ENCODE results near the gene PIWIL1. TPM values are rescaled to one million over a fixed set of nuclear protein-coding genes. Genes with fewer than 3 reads are reported as not detected.

PIWIL1 gene
- total and polyA plus RNA-seq, 2 of the 4 experiments (the other 2 are of a cell fraction) = not detected

GRCh38 chr12:130335517-130336392 is 1.9 kb upstream of the PIWIL1 start (continued):
- no peak for TF ChIP-seq CHD1 (IDR thresholded peaks at IDR 0.05; ENCODE audit: low read depth, low read length)

- TF ChIP-seq NFE2L2 (IDR thresholded peaks at IDR 0.05; ENCODE audit: low read depth, low read length) (no peak), CEBPB (IDR thresholded peaks at IDR 0.05; ENCODE audit: low read depth, low read length) (no peak), SMC3 (IDR thresholded peaks at IDR 0.05; ENCODE audit: low read depth, low read length) (no peak)
- DNase-seq = no peak
- H3K56ac ChIP-seq (ENCODE audit: extremely low read depth, insufficient read depth, low read length) = no peak overlapping the region
- no peak overlapping the region for H2BK20ac ChIP-seq (ENCODE audit: low read depth, low read length)
- H2AK5ac ChIP-seq (ENCODE audit: low read depth, low read length) = no peak overlapping the region
- H3K4ac ChIP-seq (ENCODE audit: low read depth, low read length) = no peak overlapping the region
- H2AFZ ChIP-seq (replicated peaks; ENCODE audit: low read length, poor library complexity) = no peak overlapping the region
- H3K79me1 ChIP-seq (ENCODE audit: low read depth in 1 of 2, low read length in 2 of 2) = no peaks in the 10 kb centered on the region
- CTCF ChIA-PET = no interaction called here
- no peaks in the 10 kb centered on the region for H4K20me1 ChIP-seq (ENCODE audit: insufficient read depth, low read length)
- intact Hi-C loops (cut with micrococcal nuclease) = no loop called here
- BruUV-seq (replicated peaks) = no TSS peak
- H2AK9ac ChIP-seq (replicated peaks; ENCODE audit: low read depth, low read length, poor library complexity) = no peak overlapping the region
- dilution Hi-C loops (cut with HindIII; ENCODE audit: low sequenced_read_pairs, unreplicated experiment) = no loop called here
- H3K36me3 ChIP-seq (ENCODE audit: control insufficient read depth, insufficient read depth, low read length) = no peaks in the 10 kb centered on the region
- no peak overlapping the region for H2BK120ac ChIP-seq (ENCODE audit: low read depth, low read length)
- no peak for ATAC-seq (ENCODE audit: low read depth)
- H3K14ac ChIP-seq (replicated peaks; ENCODE audit: low read depth, low read length) = no peak overlapping the region
- POLR2A ChIA-PET (ENCODE audit: unreplicated experiment) = no interaction called here
- H3K9me1 ChIP-seq (ENCODE audit: insufficient read depth, low read length) = no peaks in the 10 kb centered on the region
- H3K27me3 ChIP-seq (ENCODE audit: control insufficient read depth, insufficient read depth, low read length) = no peaks in the 10 kb centered on the region
- no peak overlapping the region for H3K4me3 ChIP-seq (ENCODE audit: insufficient read depth, low read depth, low read length)
- no peak overlapping the region for H2BK5ac ChIP-seq (ENCODE audit: low read depth, low read length, poor library complexity, severe bottlenecking)
- H3K4me2 ChIP-seq (ENCODE audit: low read depth, low read length) = no peak overlapping the region
- no peaks in the 10 kb centered on the region for H3K4me1 ChIP-seq (ENCODE audit: control insufficient read depth, insufficient read depth, low read length)
- no peak overlapping the region for H4K91ac ChIP-seq (ENCODE audit: insufficient read depth, low read depth, low read length)
- no peak overlapping the region for H3K23ac ChIP-seq (ENCODE audit: low read depth, low read length)
- H3K9ac ChIP-seq (ENCODE audit: low read depth, low read length) = no peak overlapping the region
- 70% methylated on average over 12 of the region's 33 CpGs; no CpG with 5 or more reads in 1 of the 2 experiments for WGBS, 2 experiments (ENCODE audit: extremely low coverage in 2 of 2, insufficient read length in 1 of 2)
- no peak overlapping the region for H4K5ac ChIP-seq (ENCODE audit: low read depth, low read length)
- H2BK15ac ChIP-seq (ENCODE audit: low read depth, low read length) = no peak overlapping the region
- H4K8ac ChIP-seq (ENCODE audit: low read depth in 2 of 2, low read length in 2 of 2) = no peak overlapping the region
- H3K27ac ChIP-seq (ENCODE audit: insufficient read depth, low read length) = no peak overlapping the region
- peaks cover 18% of the 10 kb centered on the region for H3K9me3 ChIP-seq (ENCODE audit: control insufficient read depth, insufficient read depth, low read length)
- in situ Hi-C loops (cut with MboI; ENCODE audit: low sequenced_read_pairs) = no loop called here
- H3K18ac ChIP-seq (ENCODE audit: low read depth, low read length) = no peak overlapping the region
These were observed 782 bp upstream of the PIWIL1 start for GRCh38 chr12:130336723-130337487.

All from IMR-90 (cell line).